Right ventricle myocardium superior (tissue), 1 donor: ENCODE data around the gene ILF3. TPM values are rescaled to one million over a fixed set of nuclear protein-coding genes. Genes with fewer than 3 reads are reported as not detected.

Source experiments
- ATAC-seq: fragments of 200-7000 bp; cut with Tn5 transposase; one replicate; pipeline ENCODE4 v1.9.1; 2020; ENCODE audit warnings: mild to moderate bottlenecking; ENCODE audit not compliant: poor library complexity
- DNase-seq: peaks from one replicate; pipeline ENCODE4 v3.0.0-alpha.2; 2020
- intact Hi-C: fragments of 100-400 bp; cut with DNase I; formaldehyde crosslinking; loops from one replicate; pipeline ENCODE4 v1.11.2; 2022
- total RNA-seq: library from RNA; stranded (reverse); fragmentation: NEBNext Ultra II Directional; extraction: Animal tissue kit (Norgen Biotek cat#: 25700); gene quantifications from one replicate; pipeline ENCODE4 v1.2.1, GENCODE V29; 2021
- donor health status: DM: no; HTN: yes; CAD: no; lungs with severe emphysema.

Gene ILF3
- total RNA-seq, 1 donor from 2014 or later, result 91.7 TPM

GRCh38 chr19:10688545-10689280 is 34.6 kb downstream of the ILF3 start:
- intact Hi-C loops, result no loop called here
- DNase-seq, result no peak
- no peak for ATAC-seq

GRCh38 chr19:10690341-10690781 is 36.2 kb downstream of the ILF3 start:
- intact Hi-C loops, result no loop called here
- ATAC-seq, result no peak
- no peak for DNase-seq

- intact Hi-C loops, result no loop called here
- DNase-seq, result no peak
- no peak for ATAC-seq
These were observed 37.2 kb downstream of the ILF3 start for GRCh38 chr19:10691178-10691881.

GRCh38 chr19:10691883-10692282 is 37.7 kb downstream of the ILF3 start:
- DNase-seq, result no peak
- intact Hi-C loops, result no loop called here
- ATAC-seq, result no peak

- intact Hi-C loops, result no loop called here
- ATAC-seq, result no peak
- DNase-seq, result no peak
These were observed 38.6 kb downstream of the ILF3 start for GRCh38 chr19:10692673-10693264.

GRCh38 chr19:10694706-10695307 is 40.7 kb downstream of the ILF3 start:
- ATAC-seq (no peak), DNase-seq (no peak)
- intact Hi-C loops, result no loop called here

GRCh38 chr19:10695401-10696398 is 41.6 kb downstream of the ILF3 start:
- ATAC-seq (peak; percentile 99), DNase-seq (peak; percentile 97)
- intact Hi-C loops, result no loop called here

- ATAC-seq, result no peak
- DNase-seq, result no peak
- intact Hi-C loops, result no loop called here
These were observed 45.6 kb downstream of the ILF3 start for GRCh38 chr19:10699650-10700335.

- ATAC-seq, result peak; percentile 57
- intact Hi-C loops, result no loop called here
- DNase-seq, result no peak
These were observed 47.9 kb downstream of the ILF3 start for GRCh38 chr19:10701955-10702525.

- intact Hi-C loops, result no loop called here
- no peak for ATAC-seq
- no peak for DNase-seq
These were observed 52.8 kb downstream of the ILF3 start for GRCh38 chr19:10706990-10707389.

- intact Hi-C loops, result no loop called here
- no peak for DNase-seq
- ATAC-seq, result no peak
These were observed 53.3 kb downstream of the ILF3 start for GRCh38 chr19:10707440-10707839.

- DNase-seq (no peak), ATAC-seq (no peak)
- intact Hi-C loops, result no loop called here
These were observed 54.1 kb downstream of the ILF3 start for GRCh38 chr19:10708291-10708690.

- intact Hi-C loops, result no loop called here
- ATAC-seq, result no peak
- no peak for DNase-seq
These were observed 57.9 kb downstream of the ILF3 start for GRCh38 chr19:10712045-10712444.

- ATAC-seq (no peak), DNase-seq (no peak)
- intact Hi-C loops, result no loop called here
These were observed 58.6 kb downstream of the ILF3 start for GRCh38 chr19:10712754-10713153.

- intact Hi-C loops, result no loop called here
- DNase-seq (no peak), ATAC-seq (no peak)
These were observed 59.2 kb downstream of the ILF3 start for GRCh38 chr19:10713317-10713716.

- intact Hi-C loops, result loop anchor here (2.0 kb wide), 1 partner anchor 148 kb away; no protein-coding TSS in a partner anchor
- no peak for ATAC-seq
- DNase-seq, result no peak
These were observed 62.9 kb downstream of the ILF3 start for GRCh38 chr19:10717054-10717355.

- peak; percentile 93 for ATAC-seq
- intact Hi-C loops, result loop anchor here (2.0 kb wide), 2 partner anchors 51 to 147 kb away; no protein-coding TSS in a partner anchor
These were observed 63.4 kb downstream of the ILF3 start, which contains the start of gene DNM2 for GRCh38 chr19:10717356-10718204. TSS of gene DNM2 (plus strand) at chr19:10718079. CDS start at chr19:10718243, 164 bp downstream.

More at GRCh38 chr19:10717356-10718204, 63.4 kb downstream of the ILF3 start, which contains the start of gene DNM2:
- DNase-seq, result peak; percentile 99
